IPS DF 4.7 (cell line): ENCODE measurements around the gene NKD1.
"Not testable (repeated sequence)": the region's sequence is repeated elsewhere in the genome, so short reads cannot be mapped to it uniquely, and the experiment has no call there.

Experiments used
- DNase-seq: peaks from one replicate; pipeline ENCODE4 v3.0.0-alpha.2; 2013; ENCODE audit warnings: low spot score; ENCODE audit errors: extremely low read depth

NKD1 gene

DNA sequence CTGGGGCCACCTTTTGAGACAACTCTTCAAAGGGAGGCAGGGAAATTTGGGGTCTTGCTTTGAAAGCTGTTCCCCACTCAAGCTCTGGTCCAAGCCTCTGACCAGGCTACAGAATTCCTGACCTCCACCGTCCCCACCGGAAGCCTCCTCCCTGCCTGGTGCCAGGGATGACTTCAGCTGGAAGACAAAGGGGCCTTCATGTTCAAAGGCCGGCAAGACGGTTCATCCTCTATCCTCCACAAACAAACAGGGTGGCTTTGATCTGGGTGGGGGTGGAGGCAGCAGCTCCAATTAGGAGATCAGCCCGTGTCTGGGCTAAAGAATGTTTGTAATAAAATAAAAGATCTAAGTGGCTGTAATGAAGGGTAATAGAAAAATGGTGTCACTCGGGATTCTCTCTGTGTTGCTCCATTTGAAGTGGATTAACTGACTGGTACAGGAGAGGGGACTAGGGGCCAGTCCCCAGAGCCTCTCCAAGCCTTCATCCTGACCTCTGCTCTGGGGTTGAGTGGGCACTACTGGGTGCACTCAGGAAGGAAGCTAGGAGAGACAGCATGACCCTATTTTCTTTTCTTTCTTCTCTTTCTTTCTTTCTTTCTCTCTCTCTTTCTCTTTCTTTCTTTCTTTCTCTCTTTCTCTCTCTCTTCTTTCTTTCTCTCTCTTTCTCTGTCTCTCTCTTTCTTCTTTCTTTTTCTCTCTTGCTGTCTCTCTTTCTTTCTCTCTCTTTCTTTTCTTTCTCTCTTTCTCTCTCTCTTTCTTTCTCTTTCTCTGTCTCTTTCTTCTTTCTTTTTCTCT lies 27.5 kb upstream of the NKD1 start:
- DNase-seq = no peak

DNA sequence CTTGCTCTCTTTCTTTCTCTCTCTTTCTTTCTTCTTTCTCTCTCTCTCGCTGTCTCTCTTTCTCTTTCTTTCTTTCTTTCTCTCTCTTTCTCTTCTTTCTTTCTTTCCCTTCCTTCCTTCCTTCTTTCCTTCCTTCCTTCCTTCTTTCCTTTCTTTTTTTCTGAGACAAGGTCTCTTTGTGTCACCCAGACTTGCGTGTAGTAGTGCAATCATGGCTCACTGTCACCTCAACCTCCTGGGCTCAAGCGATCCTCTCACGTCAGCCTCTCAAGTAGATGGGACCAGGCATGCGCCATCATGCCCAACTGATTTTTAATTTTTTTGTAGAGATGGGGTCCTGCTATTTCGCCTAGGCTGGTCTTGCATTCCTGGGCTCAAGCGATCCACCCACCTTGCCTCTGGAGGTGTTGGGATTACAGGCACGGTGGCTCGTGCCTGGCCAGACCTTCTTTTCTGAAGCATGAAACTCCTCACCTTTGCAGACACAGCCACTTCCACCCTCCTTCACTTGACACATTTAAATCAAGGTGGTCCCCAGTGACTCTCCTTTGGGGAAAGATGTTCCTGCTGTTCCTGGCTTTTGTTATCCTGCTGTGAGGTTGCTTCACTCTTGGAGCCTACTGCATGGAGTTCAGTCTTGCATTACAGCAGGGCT lies 26.8 kb upstream of the NKD1 start:
- no peak for DNase-seq

DNA sequence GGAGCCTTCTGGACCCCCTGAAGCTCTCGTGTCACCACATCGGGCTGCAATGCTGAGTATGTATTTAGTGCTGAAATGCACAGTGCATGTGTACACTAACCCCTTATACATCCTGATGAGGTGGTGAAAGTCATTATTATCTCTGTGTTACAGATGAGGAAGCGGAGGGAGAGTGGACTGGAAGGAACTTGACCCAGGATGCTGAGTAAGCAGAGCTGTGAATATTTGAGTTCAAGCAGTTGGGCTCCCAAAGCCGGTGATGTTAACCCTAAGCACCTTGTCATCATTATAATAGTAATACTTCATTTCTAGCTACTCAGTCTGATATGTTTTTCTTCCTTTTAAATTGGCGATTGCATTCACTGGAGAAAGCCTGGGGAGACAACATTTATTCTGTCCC lies 25.9 kb upstream of the NKD1 start:
- DNase-seq = no peak

DNA sequence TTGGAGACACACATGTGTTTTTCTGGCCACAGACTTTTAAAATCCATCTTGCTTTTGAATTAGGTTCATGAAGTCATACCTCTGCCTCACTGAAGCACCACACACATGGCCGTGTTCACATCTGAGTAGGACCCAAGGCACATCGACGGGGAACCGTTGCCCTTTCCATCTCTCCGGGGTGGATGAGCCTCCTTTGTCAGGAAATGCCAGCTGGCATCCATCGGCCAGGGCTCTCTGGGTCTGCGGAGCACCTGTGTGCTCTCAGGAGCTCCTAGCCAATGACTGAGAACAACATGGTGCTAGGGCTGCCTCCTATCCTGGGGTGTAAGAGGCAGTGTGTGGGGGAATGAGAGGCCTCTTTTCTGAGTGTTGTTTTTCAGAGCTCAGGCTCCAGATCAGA lies 24.5 kb upstream of the NKD1 start:
- no peak for DNase-seq

DNA sequence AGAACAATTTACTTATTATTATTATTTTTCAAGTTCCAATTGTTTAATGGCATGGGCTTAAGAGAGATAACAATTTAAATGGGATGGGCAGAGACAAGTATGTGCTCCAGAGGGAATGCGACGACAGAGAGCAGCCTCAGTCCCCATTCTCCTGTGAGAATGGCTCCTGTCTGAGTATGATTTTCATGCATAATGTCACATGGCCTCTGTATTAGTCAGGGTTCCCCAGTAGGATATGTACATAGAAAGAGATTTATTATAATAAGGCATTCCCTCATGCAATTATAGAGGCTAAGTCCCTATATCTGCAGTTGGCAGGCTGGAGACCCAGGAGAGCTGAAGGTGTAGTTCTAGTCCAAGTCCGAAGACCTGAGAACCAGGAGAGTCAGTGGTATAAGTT lies 22.9 kb upstream of the NKD1 start:
- no peak for DNase-seq

DNA sequence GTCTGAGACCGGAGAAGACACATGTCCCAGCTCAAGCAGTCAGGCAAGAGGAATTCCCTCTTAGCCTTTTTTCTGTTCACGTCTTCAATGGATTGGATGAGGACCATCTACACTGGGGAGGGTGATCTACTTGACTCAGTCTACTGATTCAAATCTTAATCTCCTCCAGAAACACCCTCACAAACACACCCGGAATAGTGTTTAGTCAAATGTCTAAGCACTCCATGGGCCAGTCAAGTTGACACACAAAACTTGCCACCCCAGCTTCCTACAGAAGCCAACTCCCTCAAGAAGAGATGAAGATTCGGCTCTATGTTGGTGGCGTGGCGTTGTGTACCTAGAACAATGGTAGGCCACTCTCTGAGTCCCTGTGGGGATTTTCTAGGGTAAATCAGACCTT lies 22.5 kb upstream of the NKD1 start:
- no peak for DNase-seq

DNA sequence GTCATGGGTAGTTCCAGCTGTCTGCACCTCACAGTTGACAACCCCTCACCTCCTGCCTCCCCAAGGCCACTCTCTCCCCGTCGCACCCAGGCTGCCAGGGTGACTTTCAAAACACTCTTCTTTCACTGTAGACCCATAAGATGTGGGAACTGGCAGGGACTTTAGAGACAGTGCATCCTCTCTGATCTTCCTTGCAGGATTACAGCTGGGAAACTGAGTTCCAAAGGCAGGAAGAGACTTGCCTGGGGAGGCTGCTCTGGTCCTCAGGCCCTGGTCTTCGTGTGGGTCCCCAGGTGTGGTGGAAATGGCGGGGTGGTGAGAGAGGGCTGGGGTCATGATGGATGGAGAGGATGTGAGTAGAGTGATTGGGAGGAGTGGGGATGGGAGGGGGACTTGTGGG lies 21.9 kb upstream of the NKD1 start:
- DNase-seq = no peak

DNA sequence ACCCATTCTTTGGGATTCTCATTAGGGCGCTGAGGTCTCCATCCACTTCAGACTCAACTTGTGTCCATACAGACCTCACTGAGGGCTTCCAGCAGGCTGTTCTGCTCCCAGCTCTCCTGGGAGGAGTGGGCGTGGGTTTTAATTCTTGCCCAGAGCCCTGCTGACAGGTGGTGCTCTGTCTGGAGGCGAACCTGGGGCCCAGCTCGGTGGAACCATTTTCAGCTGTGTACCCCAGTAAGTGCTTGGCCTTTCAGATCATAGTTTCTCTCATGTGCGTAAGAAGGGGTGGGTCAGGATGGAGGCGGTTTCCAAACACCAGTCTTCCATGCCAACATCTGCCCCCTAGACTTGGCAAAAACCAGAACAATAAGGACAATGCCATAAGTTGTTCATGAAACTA lies 21.4 kb upstream of the NKD1 start:
- no peak for DNase-seq

DNA sequence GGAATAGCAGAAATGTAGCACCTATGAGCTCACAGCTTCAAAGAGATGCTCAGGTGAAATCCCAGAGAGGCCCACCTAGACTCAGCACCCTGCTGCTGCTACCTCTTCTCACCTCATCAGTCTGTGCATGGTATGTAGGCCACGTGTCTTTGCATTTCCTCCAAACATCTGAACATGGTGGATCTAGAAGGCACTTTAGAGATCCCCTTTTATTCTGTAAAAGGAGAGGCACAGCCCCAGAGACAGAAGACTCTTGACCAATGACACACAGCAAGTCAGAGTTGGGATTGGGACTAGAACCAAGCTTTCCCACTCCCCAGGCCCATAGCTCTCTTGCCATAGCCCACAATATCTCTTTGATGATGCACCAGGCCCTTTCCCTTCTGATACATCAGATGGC lies 19.4 kb upstream of the NKD1 start:
- no peak for DNase-seq

DNA sequence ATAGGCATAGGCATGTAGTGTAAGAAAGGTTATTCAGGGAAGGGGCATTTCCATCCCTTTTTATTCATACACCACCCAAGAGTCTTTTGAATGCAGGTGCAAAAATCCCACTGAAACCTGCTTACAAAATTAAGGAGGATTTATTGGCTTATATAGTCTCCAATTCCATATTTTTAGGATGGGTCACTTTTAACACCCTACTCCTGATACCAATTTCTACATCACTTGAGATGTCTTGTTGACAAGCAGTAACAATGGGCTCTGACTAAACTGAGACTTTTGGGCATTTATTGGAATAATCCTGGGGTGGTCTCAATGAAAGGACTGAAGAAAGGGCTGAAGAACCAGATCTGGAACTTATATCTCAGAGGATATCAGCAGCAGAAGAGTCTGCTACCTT lies 18.9 kb upstream of the NKD1 start:
- DNase-seq = no peak

DNA sequence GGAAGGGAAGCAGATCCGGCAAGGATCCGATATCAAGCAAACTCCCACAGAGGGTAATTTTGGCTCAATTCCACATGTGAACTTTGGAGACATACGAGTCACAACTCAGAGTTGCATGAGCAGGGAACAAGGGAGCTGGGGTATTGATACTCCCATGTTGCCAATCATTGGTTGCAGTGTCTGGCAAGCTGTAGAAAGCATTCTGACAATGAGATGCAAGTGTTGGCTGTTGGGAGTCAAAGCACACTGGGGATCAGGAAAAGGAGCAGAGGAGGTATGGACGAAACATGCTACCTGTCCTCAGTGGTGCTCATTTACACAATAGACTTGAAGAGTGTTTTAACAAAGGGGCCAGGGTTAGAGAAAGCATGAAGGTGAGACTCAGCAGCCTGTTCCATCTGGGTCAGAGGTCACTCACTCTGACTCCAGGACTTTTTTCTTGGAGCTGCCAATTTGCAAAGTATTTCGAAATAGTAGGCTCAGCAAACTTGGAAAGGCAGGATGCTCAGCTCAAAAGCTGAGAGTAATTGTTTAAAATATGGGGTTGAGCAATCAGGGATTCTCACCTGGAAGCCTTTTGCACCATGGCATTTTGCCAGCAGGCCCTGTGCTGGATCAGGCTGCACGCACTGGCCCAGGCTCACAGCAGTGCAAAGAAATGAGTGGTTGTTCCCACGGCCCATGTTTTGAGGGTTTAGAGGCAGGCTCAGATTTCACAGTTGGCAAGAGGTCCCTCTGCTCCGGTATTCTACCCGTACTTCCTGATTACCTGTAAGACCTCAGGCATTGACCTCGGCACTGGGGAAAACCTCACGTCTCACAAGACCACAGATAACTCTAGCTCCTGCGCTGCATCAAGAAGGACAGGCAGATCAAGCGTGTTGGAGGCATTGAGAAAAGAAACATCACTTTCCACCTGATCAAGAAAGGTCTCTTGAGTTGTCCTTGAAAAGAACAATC lies 17.6 kb upstream of the NKD1 start:
- DNase-seq = no peak

DNA sequence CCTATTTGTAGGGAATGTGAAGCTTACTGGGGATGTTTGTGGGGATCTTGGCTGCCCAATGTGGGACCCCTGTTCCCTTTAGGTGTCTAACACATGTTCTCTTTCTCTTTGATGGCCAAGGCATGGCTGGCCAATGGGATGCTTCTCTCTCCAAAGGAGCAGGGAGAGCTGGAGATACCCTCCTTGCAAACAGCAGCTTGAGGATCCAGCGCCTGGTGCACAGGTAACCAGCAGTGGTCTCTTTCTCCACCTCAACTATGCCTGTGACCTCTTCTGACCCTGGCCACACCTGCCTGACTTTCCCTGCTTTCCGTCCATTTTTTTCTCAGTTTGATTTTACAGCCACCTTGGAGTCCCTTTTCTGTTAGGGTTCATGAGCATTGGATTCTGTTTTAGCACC lies 16.8 kb upstream of the NKD1 start:
- no peak for DNase-seq

DNA sequence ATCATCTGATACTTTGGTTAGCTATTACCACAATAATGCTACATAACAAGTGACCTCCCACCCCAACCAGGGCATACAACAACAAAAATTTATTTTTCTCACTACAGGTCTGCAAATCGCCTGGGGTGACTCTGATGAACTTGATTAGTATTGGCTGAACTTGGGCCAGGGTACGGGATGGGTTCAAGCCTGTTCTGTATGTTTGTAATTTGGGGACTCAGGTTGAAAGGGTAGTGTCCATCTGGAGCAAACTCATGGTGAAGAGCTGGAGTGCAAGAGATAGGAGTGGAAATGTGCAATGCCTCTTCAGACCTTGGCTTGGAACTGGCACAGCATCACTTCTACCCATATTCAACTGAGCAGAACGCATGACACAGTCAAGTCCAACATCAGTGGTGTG lies 16.3 kb upstream of the NKD1 start:
- DNase-seq = no peak

DNA sequence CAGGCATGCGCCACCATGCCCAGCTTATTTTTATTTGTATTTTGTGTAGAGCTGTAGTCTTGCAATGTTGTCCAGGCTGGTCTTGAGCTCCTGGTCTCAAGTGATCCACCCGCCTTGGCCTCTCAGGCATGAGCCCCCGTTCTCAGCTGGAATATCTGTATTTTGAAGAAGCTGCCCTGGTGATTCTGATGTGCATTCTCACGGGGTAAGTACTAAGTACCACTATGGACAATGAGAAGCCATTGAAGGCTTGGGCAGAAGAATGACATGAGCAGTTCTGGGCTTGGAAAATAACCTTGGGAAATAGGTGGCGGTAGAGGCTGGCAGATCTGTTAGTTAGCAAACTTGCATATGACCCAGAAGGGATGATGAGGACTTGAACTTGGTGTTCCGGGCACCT lies 15.6 kb upstream of the NKD1 start:
- DNase-seq = no peak

DNA sequence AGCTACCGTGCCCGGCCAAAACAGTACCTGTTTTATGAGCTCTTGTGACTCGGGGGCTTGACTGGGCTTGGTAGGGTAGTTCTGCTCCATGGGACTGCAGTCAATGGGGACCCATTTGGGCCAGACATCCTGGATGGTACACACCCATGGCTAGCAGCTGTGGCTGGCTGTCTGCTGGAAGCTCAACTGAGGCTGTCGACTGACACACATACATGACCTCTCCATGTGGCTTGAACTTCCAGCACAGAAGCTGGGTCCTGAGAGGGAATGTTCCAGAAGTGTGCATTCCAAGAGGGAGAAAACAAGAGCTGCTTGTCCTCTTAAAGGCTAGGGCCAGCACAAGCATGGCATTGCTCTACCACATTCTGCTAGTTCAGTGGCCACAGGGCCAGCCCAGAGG lies 14.9 kb upstream of the NKD1 start:
- DNase-seq = no peak

DNA sequence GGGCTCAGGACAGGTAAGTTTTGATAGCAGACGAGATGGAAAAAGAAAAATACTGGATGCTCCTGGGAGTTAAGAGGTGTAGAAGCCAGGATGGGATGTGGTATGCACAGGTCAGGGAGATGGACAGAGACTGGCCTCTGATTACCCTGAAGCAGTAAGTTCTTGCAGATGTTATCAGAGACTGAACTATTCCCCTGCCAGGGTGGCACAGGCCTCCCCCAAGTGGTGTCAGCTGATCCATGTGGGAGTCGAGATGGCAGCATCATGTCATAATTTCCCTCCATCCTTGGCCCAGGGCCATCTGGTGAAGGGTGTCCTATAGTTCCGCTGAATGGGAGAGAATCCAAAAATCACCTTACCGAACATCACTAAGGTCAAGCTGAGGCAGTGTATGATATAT lies 14.1 kb upstream of the NKD1 start:
- DNase-seq = no peak

DNA sequence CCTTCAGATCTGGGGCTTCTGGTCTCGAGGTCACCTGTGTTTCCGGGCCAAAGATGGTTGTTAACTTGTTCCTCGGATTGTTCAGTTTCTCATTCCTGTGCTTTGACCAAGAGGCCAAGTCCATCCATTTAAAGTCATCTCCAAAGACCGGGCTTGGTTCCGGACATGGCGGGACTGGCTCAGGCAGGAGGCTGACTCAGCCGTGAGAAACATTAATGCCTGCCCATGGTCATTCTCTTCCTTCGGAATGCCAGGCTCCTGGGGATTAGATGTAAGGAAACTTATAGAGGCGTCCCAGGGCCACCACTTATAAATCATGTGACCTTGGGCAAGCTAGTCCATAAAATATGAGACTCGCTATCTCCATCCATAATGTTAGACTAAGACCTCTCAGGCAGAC lies 13.6 kb upstream of the NKD1 start:
- DNase-seq = no peak

DNA sequence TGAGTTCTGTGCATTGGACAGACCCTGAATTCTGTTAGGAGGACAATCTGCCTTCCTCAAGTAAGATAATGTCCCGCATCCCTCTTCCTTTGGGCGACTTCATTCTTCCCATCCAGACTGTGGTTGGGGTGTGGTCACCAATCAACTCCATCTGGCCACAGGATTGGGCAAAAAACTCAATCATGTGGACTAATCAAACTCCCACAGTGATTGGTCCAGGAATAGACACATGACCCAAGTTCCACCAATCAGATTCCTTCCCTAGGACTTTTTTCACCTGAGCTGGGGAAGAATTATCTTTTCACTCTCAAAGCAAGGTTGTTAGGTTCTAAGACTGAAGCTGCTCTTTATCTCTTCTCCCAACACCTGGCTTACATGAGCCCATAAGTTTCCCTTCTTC lies 13.2 kb upstream of the NKD1 start:
- no peak for DNase-seq

DNA sequence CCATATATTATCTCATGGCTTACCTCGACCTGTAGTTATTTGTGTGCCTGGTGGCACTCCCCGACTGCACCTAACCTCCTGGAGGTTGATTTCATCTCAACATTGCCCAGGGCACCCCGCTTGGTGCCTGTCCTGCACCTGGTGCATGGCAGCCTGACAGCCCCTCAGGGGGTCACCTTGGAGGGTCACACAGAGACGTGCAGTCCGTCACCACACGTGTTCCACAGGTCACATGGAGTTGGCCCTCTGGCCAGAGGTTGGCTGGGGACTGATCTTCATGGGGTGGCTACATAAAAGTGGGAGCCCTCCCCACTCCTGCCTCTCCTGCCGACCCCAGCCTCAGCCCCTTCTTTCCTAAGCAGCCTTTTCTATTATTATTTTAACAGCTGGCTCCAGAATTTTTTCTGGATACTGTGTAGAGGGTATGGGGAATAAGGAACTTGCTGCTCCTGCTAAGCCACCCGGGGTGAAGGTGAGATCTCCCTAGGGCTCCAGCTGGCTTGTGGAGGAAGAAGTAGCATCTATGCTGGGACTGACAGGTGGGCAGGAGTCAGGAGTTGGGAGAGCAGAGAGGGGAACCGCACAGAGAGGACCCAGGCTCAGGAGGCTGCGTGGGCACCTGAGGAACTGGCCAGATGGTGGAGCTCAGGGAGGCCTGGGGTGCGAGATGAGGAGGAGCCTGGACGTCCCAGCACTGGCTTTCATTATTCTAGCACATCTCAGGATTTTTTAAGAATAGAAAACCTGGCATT lies 12.5 kb upstream of the NKD1 start:
- DNase-seq = no peak

DNA sequence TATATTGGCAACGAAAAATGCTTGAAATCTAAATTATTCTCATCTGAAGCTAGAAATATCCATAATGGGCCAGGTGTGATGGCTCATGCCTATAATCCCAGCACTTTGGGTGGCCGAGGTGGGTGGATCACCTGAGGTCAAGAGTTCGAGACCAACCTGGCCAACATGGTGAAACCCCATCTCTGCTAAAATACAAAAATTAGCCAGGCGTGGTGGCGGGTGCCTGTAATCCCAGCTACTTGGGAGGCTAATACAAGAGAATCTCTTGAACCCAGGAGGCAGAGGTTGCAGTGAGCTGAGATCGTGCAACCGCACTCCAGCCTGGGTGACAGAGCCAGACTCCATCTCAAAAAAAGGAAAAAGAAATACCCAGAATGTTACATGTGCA lies 11.9 kb upstream of the NKD1 start:
- not testable (repeated sequence) for DNase-seq

DNA sequence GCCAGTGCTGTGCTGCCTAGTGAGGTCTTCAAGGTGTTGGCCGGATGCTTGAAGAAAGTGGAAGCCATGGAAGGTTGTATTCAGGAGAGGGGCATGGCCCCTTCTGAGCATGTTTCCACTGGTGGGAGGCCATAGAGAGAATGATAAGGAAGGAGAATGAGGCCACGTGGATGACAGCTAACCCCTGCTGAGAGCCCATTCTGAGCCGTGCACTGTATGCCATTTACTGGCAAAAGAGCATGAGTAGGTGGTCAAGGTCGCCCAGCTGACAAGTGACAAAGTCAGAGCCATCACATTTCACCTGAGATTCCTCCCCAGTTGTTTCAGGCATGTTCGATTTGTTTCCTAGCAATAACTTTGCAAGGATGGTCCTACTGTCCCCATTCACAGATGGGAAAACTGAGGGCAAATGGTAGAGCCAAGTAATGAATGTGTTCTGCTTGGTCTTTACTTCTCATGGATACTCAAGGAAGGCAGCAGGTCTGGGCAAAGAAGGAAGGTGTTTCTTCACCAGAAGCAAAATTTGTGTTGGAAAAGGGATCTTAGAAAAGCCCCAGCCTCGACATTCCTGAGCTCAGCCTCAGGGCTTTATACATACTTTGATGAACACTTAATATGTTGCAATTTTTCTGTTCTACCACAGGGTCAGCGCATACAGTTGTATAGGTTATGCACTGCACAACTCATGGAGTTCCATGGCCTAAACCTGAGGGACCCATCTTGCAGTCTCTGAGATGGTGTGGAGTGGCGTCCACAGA lies 10.5 kb upstream of the NKD1 start:
- no peak for DNase-seq
